Effector memory CD8-positive, alpha-beta T cell (primary cell): ENCODE data around the gene COX6A2.

Experiments used
- ATAC-seq: fragments of 150-1000 bp; cut with Tn5 transposase; replicated peaks from 2 replicates; pipeline ENCODE4 v1.10.0; 2021; ENCODE audit warnings: mild to moderate bottlenecking, moderate library complexity
- DNase-seq, 3 experiments: peaks; one replicate each; pipeline ENCODE4 v3.0.0; 2021
- H3K27ac Mint-ChIP-seq, 2 donors: one replicate each; pipeline ENCODE4 v1.8.0; 2022; ENCODE audit warnings: mild to moderate bottlenecking in 2 of 2, mixed read lengths in 2 of 2, moderate library complexity in 2 of 2
- H3K27me3 Mint-ChIP-seq, 2 donors: one replicate each; pipeline ENCODE4 v1.8.0; 2022; ENCODE audit warnings: mixed read lengths in 2 of 2
- H3K36me3 Mint-ChIP-seq: one replicate; pipeline ENCODE4 v1.8.0; 2022; ENCODE audit warnings: mild to moderate bottlenecking, moderate library complexity, mixed read lengths; ENCODE audit not compliant: insufficient read depth
- H3K4me1 Mint-ChIP-seq, 2 donors: one replicate each; pipeline ENCODE4 v1.8.0; 2022; ENCODE audit warnings: low read depth in 2 of 2, mixed read lengths in 2 of 2
- H3K4me3 Mint-ChIP-seq, 2 donors: one replicate each; pipeline ENCODE4 v1.8.0; 2022; ENCODE audit warnings: mild to moderate bottlenecking in 2 of 2, mixed read lengths in 2 of 2, moderate library complexity in 2 of 2
- H3K9me3 Mint-ChIP-seq, 2 donors: one replicate each; pipeline ENCODE4 v1.8.0; 2022; ENCODE audit warnings: mixed read lengths in 2 of 2
- total RNA-seq, 9 experiments: gene quantifications; one replicate each; lab custom pipeline; 2026; lab: John Stamatoyannopoulos, UW

COX6A2 gene
- total RNA-seq, result 0 reads per million in 9 experiments

DNA sequence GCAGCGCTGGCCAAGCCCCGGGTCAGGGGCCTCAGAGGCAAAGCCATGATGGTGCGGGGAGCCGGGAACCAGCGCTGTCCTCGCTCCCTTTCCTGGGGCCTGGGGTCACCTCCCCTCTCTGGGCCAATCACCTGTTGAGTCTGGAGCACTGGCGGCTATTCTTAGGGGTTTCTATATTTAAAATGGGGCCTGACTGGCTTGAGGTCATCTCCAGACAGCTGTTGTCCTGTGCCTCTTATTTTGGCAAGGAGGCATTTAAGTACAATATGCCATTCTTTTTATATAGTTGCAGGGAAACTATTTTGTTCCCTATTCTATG lies at the start of gene COX6A2:
Gene COX6A2 (minus strand): TSS at position 82 of the 319 bp plus-strand sequence. CDS start 35 bp downstream, at position 47.
- DNase-seq (no peak), ATAC-seq (no peak)
- Mint-ChIP-seq H3K27ac (no peak within 1 kb of the TSS), H3K9me3 (no peaks in the 10 kb centered on the region), H3K4me3 (peak within 1 kb of the TSS; percentile 59 to 60), H3K4me1 (peaks cover 11 to 15% of the 10 kb centered on the region in 2 donors), H3K27me3 (no peaks in the 10 kb centered on the region), H3K36me3 (peaks cover 5% of the 10 kb centered on the region)

DNA sequence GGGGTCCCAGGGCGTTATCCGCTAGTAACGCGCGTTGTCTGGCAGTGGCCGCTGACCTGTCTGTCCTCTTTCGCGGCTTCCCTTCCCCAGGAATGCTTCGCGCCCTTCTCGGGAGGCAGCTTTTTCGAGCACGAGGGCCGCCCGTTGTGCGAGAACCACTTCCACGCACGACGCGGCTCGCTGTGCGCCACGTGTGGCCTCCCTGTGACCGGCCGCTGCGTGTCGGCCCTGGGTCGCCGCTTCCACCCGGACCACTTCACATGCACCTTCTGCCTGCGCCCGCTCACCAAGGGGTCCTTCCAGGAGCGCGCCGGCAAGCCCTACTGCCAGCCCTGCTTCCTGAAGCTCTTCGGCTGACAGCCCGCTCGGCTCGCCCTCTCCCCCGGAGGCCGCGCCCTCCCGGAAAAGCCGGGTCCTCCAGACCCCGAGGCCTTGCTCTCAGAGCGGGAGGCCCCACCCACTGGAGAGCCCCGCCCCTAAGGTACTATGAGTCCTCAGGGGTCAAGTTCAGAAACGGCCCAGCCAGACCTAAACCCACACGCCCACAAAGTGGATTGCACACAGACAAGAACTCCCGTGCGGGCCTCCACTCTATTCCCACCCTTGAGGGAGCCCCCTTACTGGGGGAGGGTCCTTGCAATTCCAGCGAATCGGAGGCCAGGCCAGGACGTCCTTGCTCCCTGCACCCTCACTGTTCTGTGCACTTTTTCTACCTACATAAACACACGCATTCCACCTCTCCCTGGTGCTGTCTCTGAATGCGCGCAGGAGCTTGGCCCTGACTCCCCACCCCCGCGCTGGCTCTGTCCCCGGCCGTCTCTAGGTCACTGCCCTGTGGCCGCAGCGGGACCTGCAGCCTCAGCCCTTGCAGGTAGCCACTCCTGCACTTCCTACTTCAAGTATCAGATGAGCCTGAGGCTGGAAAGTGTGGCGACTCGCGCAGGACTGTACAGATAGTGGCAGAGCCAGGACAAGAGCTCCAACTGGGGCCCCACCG lies 49.4 kb upstream of the COX6A2 start:
- Mint-ChIP-seq H3K9me3 (no peaks in the 10 kb centered on the region), H3K36me3 (peaks cover 11% of the 10 kb centered on the region), H3K4me1 (peaks cover 16 to 22% of the 10 kb centered on the region in 2 donors), H3K27ac (peak overlapping the region in 1 of 2 donors; percentile 54), H3K27me3 (peaks cover 12% of the 10 kb centered on the region in 2 donors), H3K4me3 (peak overlapping the region; percentile 84 to 87)
- ATAC-seq (peak; percentile 28), DNase-seq (peak in 1 of 3 experiments; percentile 18)

DNA sequence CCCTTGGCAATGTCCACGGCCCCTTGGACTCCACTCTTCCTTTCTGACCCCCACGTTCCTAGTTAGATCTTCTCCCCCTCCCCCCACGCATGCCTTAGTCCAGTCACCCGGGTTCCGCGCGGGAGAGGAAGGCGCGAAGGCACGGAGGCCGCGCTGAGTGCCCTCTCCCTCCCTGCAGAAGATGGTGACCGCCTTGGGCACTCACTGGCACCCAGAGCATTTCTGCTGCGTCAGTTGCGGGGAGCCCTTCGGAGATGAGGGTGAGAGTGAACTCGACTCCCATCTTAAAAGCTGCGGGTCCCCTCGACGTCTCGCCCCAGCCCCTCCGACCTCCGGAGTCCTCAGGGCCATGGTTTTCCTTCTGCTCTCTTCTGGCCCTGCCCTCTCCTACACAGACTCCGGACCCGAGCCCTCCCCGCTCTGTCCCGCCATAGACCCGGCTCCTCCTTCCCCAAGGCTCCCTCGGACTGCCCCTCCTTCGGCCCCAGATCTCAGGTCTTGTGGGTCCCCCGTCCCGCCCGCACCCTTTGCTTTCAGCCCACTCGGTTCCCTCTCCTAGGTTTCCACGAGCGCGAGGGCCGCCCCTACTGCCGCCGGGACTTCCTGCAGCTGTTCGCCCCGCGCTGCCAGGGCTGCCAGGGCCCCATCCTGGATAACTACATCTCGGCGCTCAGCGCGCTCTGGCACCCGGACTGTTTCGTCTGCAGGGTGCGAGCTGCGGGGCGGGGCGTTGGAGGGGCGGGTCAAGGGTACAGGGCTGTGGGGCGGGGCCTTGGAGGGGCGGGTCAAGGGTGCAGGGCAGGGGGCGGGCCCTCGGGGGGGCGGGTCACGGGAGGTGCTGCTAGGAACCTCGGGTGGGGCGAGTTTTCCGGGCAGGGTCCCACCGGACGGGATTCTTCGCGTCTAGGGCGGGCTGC lies 48.4 kb upstream of the COX6A2 start:
- ATAC-seq (peak; percentile 84), DNase-seq (peak; percentile 58 to 73 (median 67))
- Mint-ChIP-seq H3K36me3 (peaks cover 11% of the 10 kb centered on the region), H3K4me3 (peak overlapping the region; percentile 84 to 87), H3K27ac (peak overlapping the region; percentile 66 to 81), H3K9me3 (no peaks in the 10 kb centered on the region), H3K4me1 (peaks cover 18 to 23% of the 10 kb centered on the region in 2 donors), H3K27me3 (peaks cover 16 to 20% of the 10 kb centered on the region in 2 donors)

DNA sequence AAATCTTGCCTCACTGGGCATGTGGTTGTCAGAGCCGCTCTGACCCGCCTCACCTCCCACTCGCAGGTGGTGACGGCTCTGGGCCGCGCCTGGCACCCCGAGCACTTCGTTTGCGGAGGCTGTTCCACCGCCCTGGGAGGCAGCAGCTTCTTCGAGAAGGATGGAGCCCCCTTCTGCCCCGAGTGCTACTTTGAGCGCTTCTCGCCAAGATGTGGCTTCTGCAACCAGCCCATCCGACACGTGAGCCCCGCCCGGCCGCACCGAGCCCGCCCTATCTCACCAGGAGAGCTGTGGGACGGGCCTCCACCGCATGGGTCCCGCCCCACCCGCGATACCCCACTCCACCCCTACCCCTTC lies 47.8 kb upstream of the COX6A2 start:
- Mint-ChIP-seq H3K36me3 (peaks cover 11% of the 10 kb centered on the region), H3K27me3 (peaks cover 22 to 26% of the 10 kb centered on the region in 2 donors)
- no peak for DNase-seq

DNA sequence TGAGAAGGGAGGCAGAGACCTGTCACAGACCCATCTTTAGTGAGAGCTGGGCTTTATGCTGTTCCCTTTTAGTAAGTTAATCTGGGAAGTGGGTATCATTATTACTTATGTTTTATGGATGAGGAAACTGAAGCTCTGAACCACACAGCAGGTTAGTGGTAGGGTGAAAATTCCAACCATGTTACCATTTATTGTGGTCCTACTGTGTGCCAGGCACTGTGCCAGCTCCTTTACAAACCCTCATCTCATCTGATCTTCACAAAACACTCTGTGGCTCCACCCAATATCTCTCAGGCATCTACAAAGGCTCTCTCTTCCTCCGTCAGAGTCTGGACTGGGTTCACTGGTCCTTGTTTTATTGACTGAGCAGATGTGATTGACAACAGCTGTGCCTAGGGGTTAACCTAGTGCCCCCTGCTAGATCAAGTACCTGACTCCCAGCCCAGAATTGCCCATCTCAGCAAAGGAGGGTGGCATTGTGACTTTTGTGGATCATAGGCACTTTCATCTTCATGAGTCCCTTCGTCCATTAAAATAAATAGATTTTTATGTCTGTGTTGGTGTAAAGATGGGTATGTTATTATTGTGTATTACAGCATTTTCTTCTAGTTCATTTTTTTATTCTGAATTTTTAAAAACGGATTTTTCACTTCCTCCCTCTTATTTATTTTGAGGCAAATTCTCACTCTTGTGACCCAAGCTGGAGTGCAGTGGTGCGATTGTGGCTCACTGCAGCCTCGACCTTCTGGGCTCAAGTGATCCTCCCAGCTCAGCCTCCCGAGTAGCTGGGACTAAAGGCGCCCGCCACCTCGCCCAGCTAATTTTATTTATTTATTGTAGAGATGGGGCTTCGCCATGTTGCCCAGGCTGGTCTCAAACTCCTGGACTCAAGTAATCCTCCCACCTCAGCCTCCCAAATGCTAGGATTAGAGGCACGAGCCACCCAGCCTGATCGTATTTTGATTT lies 46.9 kb upstream of the COX6A2 start:
- Mint-ChIP-seq H3K4me3 (peak overlapping the region in 1 of 2 donors; percentile 87), H3K9me3 (no peaks in the 10 kb centered on the region)

More for the DNA sequence above, 47.8 kb upstream of the COX6A2 start:
- H3K4me3 Mint-ChIP-seq, result peak overlapping the region; percentile 84 to 87
- H3K9me3 Mint-ChIP-seq, result no peaks in the 10 kb centered on the region
- ATAC-seq, result peak; percentile 38
- peak overlapping the region; percentile 66 to 81 for H3K27ac Mint-ChIP-seq
- H3K4me1 Mint-ChIP-seq, result peaks cover 18 to 23% of the 10 kb centered on the region in 2 donors

DNA sequence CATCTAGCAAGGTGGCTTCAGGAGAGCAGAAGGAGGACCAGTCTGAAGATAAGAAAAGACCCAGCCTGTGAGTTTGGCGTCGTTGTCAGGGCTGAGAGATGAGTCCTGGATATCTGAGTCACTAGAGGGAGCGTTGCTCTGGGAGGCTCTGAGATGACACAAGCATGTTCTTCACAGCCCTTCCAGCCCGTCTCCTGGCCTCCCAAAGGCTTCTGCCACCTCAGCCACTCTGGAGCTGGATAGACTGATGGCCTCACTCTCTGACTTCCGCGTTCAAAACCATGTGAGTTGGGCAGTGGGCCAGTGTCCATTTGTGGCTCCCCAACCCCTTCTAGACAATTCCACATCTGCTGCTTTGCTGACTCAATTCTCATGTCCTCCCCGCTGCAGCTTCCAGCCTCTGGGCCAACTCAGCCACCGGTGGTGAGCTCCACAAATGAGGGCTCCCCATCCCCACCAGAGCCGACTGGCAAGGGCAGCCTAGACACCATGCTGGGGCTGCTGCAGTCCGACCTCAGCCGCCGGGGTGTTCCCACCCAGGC lies 46.1 kb upstream of the COX6A2 start:
- no peak overlapping the region for H3K4me3 Mint-ChIP-seq
- DNase-seq (no peak), ATAC-seq (no peak)
- no peak overlapping the region for H3K27ac Mint-ChIP-seq
- H3K9me3 Mint-ChIP-seq, result no peaks in the 10 kb centered on the region
- H3K36me3 Mint-ChIP-seq, result peaks cover 11% of the 10 kb centered on the region
- H3K4me1 Mint-ChIP-seq, result peaks cover 18 to 23% of the 10 kb centered on the region in 2 donors
- peaks cover 22 to 29% of the 10 kb centered on the region in 2 donors for H3K27me3 Mint-ChIP-seq

More for the DNA sequence above, 46.9 kb upstream of the COX6A2 start:
- H3K4me1 Mint-ChIP-seq, result peaks cover 18 to 23% of the 10 kb centered on the region in 2 donors
- H3K27me3 Mint-ChIP-seq, result peaks cover 22 to 29% of the 10 kb centered on the region in 2 donors
- ATAC-seq, result no peak
- H3K27ac Mint-ChIP-seq, result peak overlapping the region in 1 of 2 donors; percentile 51
- peaks cover 11% of the 10 kb centered on the region for H3K36me3 Mint-ChIP-seq
- no peak for DNase-seq

DNA sequence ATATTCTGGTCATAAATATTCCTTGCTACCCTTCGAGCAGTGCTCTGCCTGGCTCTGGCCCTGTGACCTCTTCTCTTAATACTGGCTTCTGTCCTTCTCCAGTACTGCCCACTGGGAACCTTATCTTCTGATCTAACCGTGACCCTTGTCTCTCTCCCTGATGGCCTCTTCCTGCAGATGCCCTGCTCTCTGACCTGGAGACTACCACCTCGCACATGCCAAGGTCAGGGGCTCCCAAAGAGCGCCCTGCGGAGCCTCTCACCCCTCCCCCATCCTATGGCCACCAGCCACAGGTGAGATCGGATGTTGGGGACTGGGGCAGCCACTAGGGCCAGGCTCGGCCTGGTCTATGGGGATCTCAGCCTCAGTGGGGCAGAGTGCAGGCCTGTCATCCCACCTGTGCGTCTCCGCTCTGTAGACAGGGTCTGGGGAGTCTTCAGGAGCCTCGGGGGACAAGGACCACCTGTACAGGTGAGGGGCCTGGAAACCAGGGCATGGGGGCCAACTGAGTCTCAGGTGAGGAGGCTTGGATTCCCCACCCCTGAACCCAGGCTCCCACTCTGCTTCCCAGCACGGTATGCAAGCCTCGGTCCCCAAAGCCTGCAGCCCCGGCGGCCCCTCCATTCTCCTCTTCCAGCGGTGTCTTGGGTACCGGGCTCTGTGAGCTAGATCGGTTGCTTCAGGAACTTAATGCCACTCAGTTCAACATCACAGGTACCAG lies 45.3 kb upstream of the COX6A2 start:
- peaks cover 22 to 29% of the 10 kb centered on the region in 2 donors for H3K27me3 Mint-ChIP-seq
- H3K36me3 Mint-ChIP-seq, result peaks cover 7% of the 10 kb centered on the region
- DNase-seq, result no peak
- peaks cover 18 to 23% of the 10 kb centered on the region in 2 donors for H3K4me1 Mint-ChIP-seq
- peak overlapping the region in 1 of 2 donors; percentile 65 for H3K4me3 Mint-ChIP-seq
- ATAC-seq, result no peak
- H3K9me3 Mint-ChIP-seq, result no peaks in the 10 kb centered on the region
- no peak overlapping the region for H3K27ac Mint-ChIP-seq

DNA sequence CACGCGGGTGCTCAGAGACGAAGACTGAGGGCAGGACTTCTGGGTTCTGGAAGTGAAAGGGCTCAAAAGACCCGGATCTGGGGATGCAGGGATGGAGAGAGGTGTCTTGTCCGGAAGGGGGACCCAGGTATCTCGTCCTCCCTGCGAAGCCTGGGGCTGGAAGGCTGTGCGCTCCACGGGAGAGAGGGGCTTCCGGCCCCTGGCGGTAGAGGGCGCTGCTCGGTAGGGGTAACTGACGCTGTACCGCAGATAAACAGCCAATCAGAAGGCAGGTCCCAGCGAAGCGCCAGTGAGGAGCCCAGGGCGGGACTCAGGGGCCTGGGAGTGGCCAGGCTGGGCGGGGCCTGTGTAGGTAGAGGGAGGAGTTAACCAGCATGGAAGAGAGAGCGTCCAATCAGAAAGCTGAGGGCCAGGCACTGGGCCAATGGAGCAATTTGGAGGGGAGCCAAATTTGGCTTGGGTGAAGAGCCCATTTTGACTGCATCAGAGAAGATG lies 44.6 kb upstream of the COX6A2 start:
- no peak overlapping the region for H3K27ac Mint-ChIP-seq
- peaks cover 22 to 29% of the 10 kb centered on the region in 2 donors for H3K27me3 Mint-ChIP-seq
- peak overlapping the region; percentile 53 to 65 for H3K4me3 Mint-ChIP-seq
- H3K9me3 Mint-ChIP-seq, result no peaks in the 10 kb centered on the region
- DNase-seq (no peak), ATAC-seq (no peak)
- H3K4me1 Mint-ChIP-seq, result peaks cover 13 to 18% of the 10 kb centered on the region in 2 donors
- H3K36me3 Mint-ChIP-seq, result peaks cover 11% of the 10 kb centered on the region

DNA sequence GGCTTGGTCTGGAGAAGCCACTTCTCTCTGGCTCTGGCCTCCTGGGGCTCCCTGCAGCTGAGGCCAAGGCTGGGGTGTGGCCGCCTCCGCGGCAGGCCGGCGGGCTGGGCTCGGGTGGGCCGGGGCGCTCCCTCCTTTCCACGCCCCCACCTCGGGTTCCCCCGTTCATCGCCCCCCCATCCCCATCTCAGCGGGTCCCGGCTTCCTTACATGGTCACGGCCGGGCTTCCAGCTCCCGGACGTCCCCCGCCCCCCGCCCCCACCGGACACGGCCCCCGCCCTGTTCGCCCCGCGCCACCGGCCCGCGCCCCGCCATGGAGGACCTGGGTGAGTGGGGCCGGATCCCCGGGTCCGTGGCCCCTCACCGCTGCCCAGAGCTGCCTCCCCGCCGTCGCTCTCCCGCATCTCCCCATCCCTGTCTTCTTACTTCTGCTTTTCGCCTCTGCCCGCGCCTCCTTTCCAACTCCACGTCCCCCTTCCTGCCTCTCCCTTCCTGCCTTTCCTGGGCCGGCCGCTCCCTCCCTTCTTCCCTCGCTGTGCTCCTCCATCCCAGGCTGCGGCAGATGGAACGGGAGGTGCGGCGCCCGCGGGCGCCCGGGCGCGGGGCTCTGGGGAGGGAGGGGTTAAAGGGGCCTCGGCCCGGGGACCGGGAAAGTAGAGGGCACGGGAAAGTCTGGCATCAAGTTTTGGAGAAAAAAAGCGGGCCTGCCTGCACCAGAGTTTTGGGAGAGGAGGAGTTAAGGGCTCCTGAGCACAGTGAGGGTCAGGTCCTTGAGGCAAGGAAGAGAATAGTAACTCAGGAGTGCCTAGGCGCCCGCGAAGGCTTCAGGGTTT lies 43.9 kb upstream of the COX6A2 start, which contains the start of gene TGFB1I1:
Gene TGFB1I1 (plus strand): TSS at position 278 of the 834 bp plus-strand sequence. CDS start 37 bp downstream, at position 315.
- Mint-ChIP-seq H3K27ac (no peak within 1 kb of the TSS), H3K36me3 (peaks cover 14% of the 10 kb centered on the region), H3K9me3 (no peaks in the 10 kb centered on the region), H3K27me3 (peaks cover 22 to 29% of the 10 kb centered on the region in 2 donors), H3K4me1 (peaks cover 14 to 18% of the 10 kb centered on the region in 2 donors), H3K4me3 (peak within 1 kb of the TSS; percentile 53 to 65)
- DNase-seq (no peak), ATAC-seq (no peak)

DNA sequence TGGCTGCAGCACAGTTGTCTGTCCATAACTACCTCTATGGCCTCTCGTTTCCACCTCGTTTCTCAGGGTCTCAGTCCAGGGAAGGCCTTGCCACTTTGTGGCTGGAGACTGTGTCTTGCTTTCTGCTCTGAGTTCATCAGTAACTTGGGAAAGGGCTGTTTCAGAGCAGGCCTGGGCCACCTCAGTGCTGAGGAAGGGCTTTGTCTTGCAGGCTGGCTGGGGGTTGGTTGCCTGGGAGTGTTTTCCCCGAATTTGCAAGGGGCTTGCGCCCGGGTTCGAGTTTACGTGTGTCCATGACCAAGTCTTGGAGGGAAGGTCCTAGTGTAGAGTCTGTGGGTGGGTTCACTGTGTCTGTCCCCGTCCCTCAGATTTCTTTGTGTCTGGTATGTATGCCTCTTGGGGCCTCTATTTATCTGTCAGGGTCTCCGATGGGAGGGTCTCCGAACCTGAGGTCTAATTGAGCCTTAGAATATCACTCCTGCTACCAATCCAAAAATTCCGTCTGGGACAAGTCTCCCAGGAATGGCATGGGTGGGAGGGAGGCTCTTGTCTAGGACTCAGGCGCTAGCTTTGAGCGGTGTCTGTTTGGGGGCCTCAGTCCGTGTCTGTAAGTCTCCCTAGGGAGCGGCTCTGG lies 43.2 kb upstream of the COX6A2 start:
- Mint-ChIP-seq H3K27me3 (peaks cover 22 to 29% of the 10 kb centered on the region in 2 donors), H3K36me3 (peaks cover 9% of the 10 kb centered on the region), H3K9me3 (no peaks in the 10 kb centered on the region), H3K4me3 (peak overlapping the region in 1 of 2 donors; percentile 24), H3K4me1 (peaks cover 10 to 17% of the 10 kb centered on the region in 2 donors), H3K27ac (no peak overlapping the region)
- ATAC-seq (no peak), DNase-seq (no peak)
